LNCAP (cell line): ENCODE results near the gene SLC35F3.

Experiments
- CTCF ChIP-seq: fragments of 450-650 bp; IDR thresholded peaks from 2 replicates; pipeline ENCODE4 v1.5.1; 2017; ENCODE audit warnings: mild to moderate bottlenecking

The SLC35F3 gene

GRCh38 chr1:234340528-234340927 is 436.1 kb downstream of the SLC35F3 start:
- TF ChIP-seq CTCF: no peak

- TF ChIP-seq CTCF: no peak
These were observed 438.3 kb downstream of the SLC35F3 start for GRCh38 chr1:234342774-234343173.

- no peak for TF ChIP-seq CTCF
These were observed 440.8 kb downstream of the SLC35F3 start for GRCh38 chr1:234345237-234345636.

- TF ChIP-seq CTCF: no peak
These were observed 444.5 kb downstream of the SLC35F3 start for GRCh38 chr1:234348964-234349363.

- TF ChIP-seq CTCF: no peak
These were observed 451.5 kb downstream of the SLC35F3 start for GRCh38 chr1:234355782-234356510.

GRCh38 chr1:234357831-234358230 is 453.4 kb downstream of the SLC35F3 start:
- no peak for TF ChIP-seq CTCF

- TF ChIP-seq CTCF: no peak
These were observed 456.7 kb downstream of the SLC35F3 start for GRCh38 chr1:234361102-234361603.
